OCI-LY3 (cell line): ENCODE data around the gene INSRR.

Experiments used
- H2AFZ ChIP-seq: fragments of 200-600, 300-600 bp; shearing (Covaris generic); 2 replicates; pipeline ENCODE4 v1.6.0; 2014; ENCODE audit warnings: antibody characterized with exemption, low read depth, low read length
- H3K27ac ChIP-seq: fragments of 200-600, 300-600 bp; sonication (generic); 2 replicates; pipeline ENCODE4 v1.5.1; 2014; ENCODE audit warnings: mild to moderate bottlenecking, low read length, moderate library complexity, mixed read lengths
- H3K27me3 ChIP-seq: fragments of 200-600, 300-600 bp; sonication (generic); 2 replicates; pipeline ENCODE4 v1.6.1; 2014; ENCODE audit warnings: low read depth, low read length, mixed read lengths
- H3K36me3 ChIP-seq: fragments of 200-600, 300-600 bp; sonication (generic); replicated peaks from 2 replicates; pipeline ENCODE3; 2014; ENCODE audit warnings: low read depth, low read length, mixed read lengths
- H3K4me1 ChIP-seq: fragments of 300-600, 200-600 bp; sonication (generic); 2 replicates; pipeline ENCODE4 v1.6.1; 2014; ENCODE audit warnings: low read length, mixed read lengths
- H3K4me2 ChIP-seq: fragments of 200-600, 300-600 bp; sonication (generic); 2 replicates; pipeline ENCODE4 v1.6.1; 2014; ENCODE audit warnings: low read length, mixed read lengths
- H3K4me3 ChIP-seq: fragments of 300-600, 200-600 bp; sonication (generic); 2 replicates; pipeline ENCODE4 v1.5.1; 2014; ENCODE audit warnings: antibody characterized with exemption, mild to moderate bottlenecking, low read length, moderate library complexity
- H3K79me2 ChIP-seq: fragments of 300-600, 200-600 bp; shearing (Covaris generic); 2 replicates; pipeline ENCODE4 v1.6.1; 2014; ENCODE audit warnings: mild to moderate bottlenecking, low read length, mixed read lengths
- H3K9ac ChIP-seq: fragments of 300-600, 200-600 bp; shearing (Covaris generic); 2 replicates; pipeline ENCODE4 v1.6.0; 2014; ENCODE audit warnings: mild to moderate bottlenecking, low read length, moderate library complexity
- H3K9me3 ChIP-seq: fragments of 200-600, 300-600 bp; shearing (Covaris generic); 2 replicates; pipeline ENCODE4 v1.6.1; 2014; ENCODE audit warnings: low read length, mixed read lengths; ENCODE audit not compliant: insufficient read depth
- H4K20me1 ChIP-seq: fragments of 200-600, 300-600 bp; sonication (generic); 2 replicates; pipeline ENCODE4 v1.6.1; 2016; ENCODE audit warnings: low read length, mixed read lengths; ENCODE audit not compliant: insufficient read depth
- CTCF ChIP-seq: fragments of 200-600, 300-600 bp; sonication (generic); IDR thresholded peaks from 2 replicates; pipeline ENCODE4 v1.5.1; 2014; ENCODE audit warnings: antibody characterized with exemption, low read length, low read depth
- EZH2phosphoT487 ChIP-seq: fragments of 200-600 bp; shearing (Covaris generic); IDR thresholded peaks from 2 replicates; pipeline ENCODE4 v1.6.1; 2018; ENCODE audit warnings: antibody characterized with exemption, mixed run types, low read depth

INSRR gene

GRCh38 chr1:156860113-156860627 is 1.3 kb upstream of the INSRR start:
- H3K9ac ChIP-seq: peak overlapping the region; percentile 29; the same call in 1 of the 2 replicates
- H4K20me1 ChIP-seq: no peaks in the 10 kb centered on the region
- no peak for TF ChIP-seq EZH2phosphoT487
- peak; percentile 95 for TF ChIP-seq CTCF
- peak overlapping the region; percentile 96 for H3K4me2 ChIP-seq
- H2AFZ ChIP-seq: peak overlapping the region; percentile 64
- peaks cover 50% of the 10 kb centered on the region for H3K27me3 ChIP-seq
- no peaks in the 10 kb centered on the region for H3K9me3 ChIP-seq
- H3K4me1 ChIP-seq: peaks cover 17% of the 10 kb centered on the region; the same call in 1 of the 2 replicates
- H3K27ac ChIP-seq: no peak overlapping the region
- no peaks in the 10 kb centered on the region for H3K36me3 ChIP-seq
- H3K79me2 ChIP-seq: no peaks in the 10 kb centered on the region
- peak overlapping the region; percentile 76 for H3K4me3 ChIP-seq

GRCh38 chr1:156859523-156860112 is 701 bp upstream of the INSRR start:
- H2AFZ ChIP-seq: no peak overlapping the region
- peak overlapping the region; percentile 29 for H3K9ac ChIP-seq
- no peaks in the 10 kb centered on the region for H3K79me2 ChIP-seq
- peaks cover 17% of the 10 kb centered on the region; the same call in 1 of the 2 replicates for H3K4me1 ChIP-seq
- peak overlapping the region; percentile 76 for H3K4me3 ChIP-seq
- TF ChIP-seq CTCF: no peak
- no peak for TF ChIP-seq EZH2phosphoT487
- H3K9me3 ChIP-seq: no peaks in the 10 kb centered on the region
- H3K4me2 ChIP-seq: peak overlapping the region; percentile 96
- no peaks in the 10 kb centered on the region for H4K20me1 ChIP-seq
- peaks cover 45% of the 10 kb centered on the region for H3K27me3 ChIP-seq
- no peaks in the 10 kb centered on the region for H3K36me3 ChIP-seq
- H3K27ac ChIP-seq: no peak overlapping the region

- peak overlapping the region; percentile 76 for H3K4me3 ChIP-seq
- no peaks in the 10 kb centered on the region for H3K79me2 ChIP-seq
- TF ChIP-seq CTCF (no peak), EZH2phosphoT487 (no peak)
- H3K36me3 ChIP-seq: no peaks in the 10 kb centered on the region
- H3K27me3 ChIP-seq: peaks cover 39% of the 10 kb centered on the region
- peaks cover 17% of the 10 kb centered on the region; the same call in 1 of the 2 replicates for H3K4me1 ChIP-seq
- no peaks in the 10 kb centered on the region for H4K20me1 ChIP-seq
- H2AFZ ChIP-seq: no peak overlapping the region
- no peak overlapping the region for H3K9ac ChIP-seq
- no peak overlapping the region for H3K27ac ChIP-seq
- H3K9me3 ChIP-seq: no peaks in the 10 kb centered on the region
- peak overlapping the region; percentile 96 for H3K4me2 ChIP-seq
Observed at GRCh38 chr1:156858555-156858956, 361 bp downstream of the INSRR start.

GRCh38 chr1:156857532-156857931 is 1.4 kb downstream of the INSRR start:
- Histone ChIP-seq H3K4me2 (no peak overlapping the region), H2AFZ (no peak overlapping the region), H3K27ac (no peak overlapping the region), H3K27me3 (peaks cover 34% of the 10 kb centered on the region), H3K36me3 (no peaks in the 10 kb centered on the region), H3K9me3 (no peaks in the 10 kb centered on the region), H4K20me1 (no peaks in the 10 kb centered on the region), H3K4me1 (peaks cover 12% of the 10 kb centered on the region; the same call in 1 of the 2 replicates), H3K9ac (no peak overlapping the region), H3K79me2 (no peaks in the 10 kb centered on the region), H3K4me3 (no peak overlapping the region)
- TF ChIP-seq CTCF: no peak
- TF ChIP-seq EZH2phosphoT487: no peak
